Posterior cingulate gyrus (tissue), 11 donors: ENCODE data around the gene BAAT.

Source experiments
- DNase-seq, 10 donors: peaks; one replicate each; pipeline versions ENCODE4 v3.0.0 to v3.0.0-alpha.2; 2020 to 2021; ENCODE audit warnings: mixed read lengths in 3 of 10
- intact Hi-C: fragments of 100-400 bp; cut with DNase I; formaldehyde crosslinking; loops from one replicate; pipeline ENCODE4 v1.15.1; 2023

BAAT gene

DNA sequence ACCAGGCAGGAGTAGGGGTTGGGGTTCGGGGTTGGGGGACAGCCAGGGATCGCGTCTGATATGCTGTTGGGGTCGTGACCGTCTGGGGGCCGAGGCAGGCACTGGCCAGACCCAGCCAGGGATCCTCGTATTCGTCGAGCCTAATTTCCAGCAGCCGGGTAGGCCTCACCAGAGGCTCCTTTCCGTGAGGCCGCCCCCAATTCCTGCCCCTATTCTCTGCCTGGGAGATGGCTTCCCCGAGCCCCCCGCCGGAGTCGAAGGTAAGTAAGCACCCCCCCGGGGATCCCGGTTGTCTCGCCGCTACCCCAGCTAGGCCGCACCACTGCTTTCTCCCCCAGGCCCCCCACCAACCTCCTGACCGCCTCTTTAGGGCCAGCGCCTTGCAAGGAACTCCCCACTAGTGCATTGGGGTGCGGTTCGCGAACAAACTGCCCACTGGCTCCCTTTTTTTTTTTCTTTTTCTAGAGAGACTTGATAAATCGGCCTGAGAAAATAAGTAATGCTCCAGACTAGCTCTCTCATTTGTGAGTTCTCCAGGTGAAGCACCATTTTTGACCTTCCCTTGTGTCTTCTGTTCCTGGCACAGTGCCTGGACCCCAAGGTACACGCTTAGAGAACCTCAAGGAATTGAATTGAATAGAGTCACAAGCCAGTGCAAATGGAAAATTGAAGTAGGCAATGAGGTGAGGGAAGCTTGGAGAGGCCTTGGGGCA lies 14.3 kb upstream of the BAAT start:
- intact Hi-C loops: loop anchor here (5.0 kb wide), 1 partner anchor 133 kb away; the partner anchor contains the start of gene RNF20
- DNase-seq: peak in 4 of 10 donors; percentile 9 to 85 (median 68)

DNA sequence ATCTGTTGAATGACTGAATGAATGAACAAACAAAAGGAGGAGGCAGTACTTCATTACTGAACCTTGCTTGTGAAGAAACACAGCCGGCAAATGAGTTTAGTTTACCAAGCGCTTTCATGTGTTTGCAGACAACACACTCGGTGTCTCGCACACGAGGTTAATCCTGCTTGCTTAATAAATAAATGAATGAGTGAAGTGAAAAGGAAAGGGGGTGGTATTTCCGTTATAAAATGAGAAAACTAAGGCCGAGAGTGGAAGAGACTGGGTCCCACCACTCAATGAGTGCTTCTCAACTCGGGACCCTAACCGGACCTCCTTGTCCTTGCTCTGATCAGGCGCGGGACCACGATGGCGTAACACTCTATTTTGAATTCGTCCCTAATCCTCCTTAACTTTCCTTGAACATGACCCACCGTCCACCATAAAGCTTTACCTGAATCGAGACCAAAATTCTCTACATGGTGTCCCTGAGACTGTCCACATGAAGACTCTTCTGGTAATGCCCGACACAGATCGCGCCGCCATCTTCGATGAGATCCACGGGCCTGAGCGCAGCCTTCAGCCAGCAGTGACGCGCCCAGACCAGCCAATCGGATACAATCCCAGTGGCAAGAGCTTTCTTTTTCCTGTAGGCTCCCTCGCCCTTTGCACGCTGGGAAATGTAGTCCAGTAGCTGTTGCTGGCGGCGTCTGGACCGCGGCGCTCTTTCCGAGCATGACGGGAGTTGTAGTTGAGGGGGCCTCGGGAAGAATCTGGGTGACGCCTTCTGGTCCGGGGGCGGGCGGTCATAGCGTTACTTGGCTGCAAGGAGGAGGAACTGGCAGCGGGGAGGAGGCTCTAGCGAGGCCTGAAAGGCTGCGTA lies 13.5 kb upstream of the BAAT start, which contains the start of the genes MRPL50 and ZNF189:
Gene MRPL50, minus strand, starts transcription at position 551 of the 862 bp plus-strand sequence. Its CDS starts 26 bp downstream, at position 525.
Gene ZNF189, plus strand, starts transcription at position 784 of the 862 bp plus-strand sequence. CDS start 306 bp downstream, outside the sequence.
- peak; percentile 98 to 100 (median 99) for DNase-seq
- intact Hi-C loops: loop anchor here (5.0 kb wide), 1 partner anchor 134 kb away; the partner anchor contains the start of gene RNF20

DNA sequence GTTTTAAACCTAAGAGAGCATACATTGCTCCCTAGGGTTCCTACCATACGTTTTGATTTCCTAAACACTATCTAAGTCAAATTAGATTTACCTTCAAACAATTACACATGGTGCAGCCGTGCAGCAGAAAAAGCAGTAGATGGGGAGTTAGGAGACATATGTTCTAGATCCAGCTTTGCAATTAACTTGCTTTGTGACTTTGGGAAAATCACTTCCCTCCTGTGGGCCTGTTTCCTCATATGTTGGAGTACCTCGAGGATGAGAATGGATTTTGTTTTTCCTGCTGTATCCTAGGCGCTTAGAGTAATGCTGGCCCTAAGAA lies 12.9 kb upstream of the BAAT start:
- intact Hi-C loops: loop anchor here (5.0 kb wide), 1 partner anchor 135 kb away; the partner anchor contains the start of gene RNF20
- no peak for DNase-seq

DNA sequence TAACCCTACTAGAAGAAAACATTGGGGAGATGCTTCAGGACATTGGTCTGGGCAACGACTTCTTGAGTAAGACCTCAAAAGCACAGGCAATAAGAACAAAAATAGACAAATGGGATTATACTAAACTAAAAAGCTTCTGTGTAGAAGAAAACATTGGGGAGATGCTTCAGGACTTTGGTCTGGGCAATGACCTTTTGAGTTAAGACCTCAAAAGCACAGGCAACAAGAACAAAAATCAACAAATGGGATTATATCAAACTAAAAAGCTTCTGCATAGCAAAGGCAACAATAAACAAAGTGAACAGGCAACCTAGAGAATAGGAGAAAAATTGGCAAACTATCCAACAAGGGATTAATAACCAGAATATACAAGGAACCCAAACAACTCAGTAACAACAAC lies 9.9 kb upstream of the BAAT start:
- no peak for DNase-seq
- intact Hi-C loops: loop anchor here (5.0 kb wide), 1 partner anchor 138 kb away; the partner anchor contains the start of gene RNF20

DNA sequence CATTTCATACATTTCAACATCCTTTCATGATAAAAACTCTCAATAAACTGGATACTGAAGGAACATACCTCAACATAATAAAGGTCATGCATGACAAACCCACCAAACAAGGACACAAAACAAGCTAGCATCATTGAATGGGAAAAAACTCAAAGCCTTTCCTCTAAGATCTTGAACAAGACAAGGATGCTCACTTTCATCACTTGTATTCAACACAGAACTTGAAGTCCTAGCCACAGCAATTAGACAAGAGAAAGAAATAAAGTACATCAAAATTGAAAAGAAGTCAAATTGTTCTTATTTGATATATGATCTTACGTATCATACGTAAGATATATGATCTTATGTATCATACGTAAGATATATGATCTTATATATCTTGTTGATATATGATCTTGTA lies 8.3 kb upstream of the BAAT start:
- DNase-seq: no peak
- intact Hi-C loops: no loop called here

DNA sequence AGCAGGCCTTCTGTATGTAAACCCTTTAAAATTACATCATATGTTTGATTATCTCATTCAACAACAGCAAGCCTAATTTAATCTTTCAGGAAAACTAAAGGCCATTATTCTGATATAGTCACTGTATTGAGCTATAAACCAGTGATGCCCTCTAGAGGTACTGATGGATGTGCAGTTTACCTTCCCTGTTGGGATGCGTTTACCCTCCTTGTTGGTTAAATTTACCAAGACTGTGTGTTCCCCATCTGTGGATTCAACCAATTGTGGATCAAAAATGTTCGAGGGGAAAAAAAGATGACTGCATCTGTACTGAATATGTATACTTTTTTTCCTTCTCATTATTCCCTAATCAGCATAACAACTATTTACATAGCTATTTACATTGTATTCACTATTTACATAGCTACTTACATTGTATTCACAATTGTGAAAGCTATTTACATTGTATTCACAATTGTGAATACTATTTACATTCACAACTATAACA lies 3.7 kb upstream of the BAAT start:
- intact Hi-C loops: loop anchor here (5.0 kb wide), 2 partner anchors 676 to 786 kb away; no protein-coding TSS in a partner anchor
- DNase-seq: no peak

DNA sequence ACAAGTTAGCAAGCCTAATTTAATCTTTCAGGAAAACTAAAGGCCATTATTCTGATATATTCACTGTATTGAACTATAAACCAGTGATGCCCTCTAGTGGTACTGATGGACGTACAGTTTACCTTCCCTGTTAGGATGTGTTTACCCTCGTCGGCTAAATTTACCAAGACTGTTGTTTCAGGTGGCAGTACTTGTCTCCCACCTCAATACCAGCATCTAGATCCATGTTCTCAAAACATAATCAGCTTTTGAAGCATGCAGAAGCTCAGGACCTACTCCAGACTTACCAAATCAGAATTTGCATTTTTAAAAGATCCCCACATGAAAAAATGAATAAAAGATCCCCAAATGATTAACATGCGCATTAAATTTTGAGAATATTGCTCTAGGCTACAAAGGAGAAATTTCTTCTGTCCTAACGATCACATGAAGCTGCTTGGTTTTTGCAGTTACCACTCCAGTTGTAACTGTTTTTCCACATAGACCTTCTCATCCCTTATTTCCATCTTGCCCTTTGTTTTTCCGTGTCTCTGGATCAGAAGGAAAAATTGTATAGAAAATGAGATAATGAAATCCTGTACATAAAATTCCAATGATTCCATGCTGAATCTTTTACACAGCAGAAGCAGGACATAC lies 3.2 kb upstream of the BAAT start:
- no peak for DNase-seq
- intact Hi-C loops: loop anchor here (5.0 kb wide), 2 partner anchors 676 to 786 kb away; no protein-coding TSS in a partner anchor

GRCh38 chr9:101383361-101383760 lies 1.4 kb downstream of the BAAT start:
- no peak for DNase-seq
- intact Hi-C loops: no loop called here

- intact Hi-C loops: no loop called here
- DNase-seq: no peak
These were observed 2.9 kb downstream of the BAAT start for GRCh38 chr9:101381833-101382342.

DNA sequence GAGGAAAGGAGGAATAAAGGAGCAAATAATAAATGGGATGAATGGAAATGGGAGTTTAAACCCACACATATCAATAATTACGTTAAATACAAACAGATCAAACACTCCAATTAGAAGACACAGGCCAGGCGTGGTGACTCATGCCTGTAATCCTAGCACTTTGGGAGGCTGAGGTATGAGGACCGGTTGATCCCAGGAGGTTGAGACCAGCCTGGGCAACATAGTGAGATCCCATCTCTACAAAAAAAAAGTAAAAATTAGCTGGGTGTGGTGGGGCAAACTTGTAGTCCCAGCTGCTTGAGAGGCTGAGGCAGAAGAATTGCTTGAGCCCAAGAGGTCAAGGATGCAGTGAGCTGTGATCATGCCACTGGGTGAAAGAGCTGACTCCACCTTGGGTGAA lies 3.7 kb downstream of the BAAT start:
- intact Hi-C loops: no loop called here
- no peak for DNase-seq

- intact Hi-C loops: no loop called here
- DNase-seq: no peak
These were observed 4.5 kb downstream of the BAAT start for GRCh38 chr9:101380295-101380694.

DNA sequence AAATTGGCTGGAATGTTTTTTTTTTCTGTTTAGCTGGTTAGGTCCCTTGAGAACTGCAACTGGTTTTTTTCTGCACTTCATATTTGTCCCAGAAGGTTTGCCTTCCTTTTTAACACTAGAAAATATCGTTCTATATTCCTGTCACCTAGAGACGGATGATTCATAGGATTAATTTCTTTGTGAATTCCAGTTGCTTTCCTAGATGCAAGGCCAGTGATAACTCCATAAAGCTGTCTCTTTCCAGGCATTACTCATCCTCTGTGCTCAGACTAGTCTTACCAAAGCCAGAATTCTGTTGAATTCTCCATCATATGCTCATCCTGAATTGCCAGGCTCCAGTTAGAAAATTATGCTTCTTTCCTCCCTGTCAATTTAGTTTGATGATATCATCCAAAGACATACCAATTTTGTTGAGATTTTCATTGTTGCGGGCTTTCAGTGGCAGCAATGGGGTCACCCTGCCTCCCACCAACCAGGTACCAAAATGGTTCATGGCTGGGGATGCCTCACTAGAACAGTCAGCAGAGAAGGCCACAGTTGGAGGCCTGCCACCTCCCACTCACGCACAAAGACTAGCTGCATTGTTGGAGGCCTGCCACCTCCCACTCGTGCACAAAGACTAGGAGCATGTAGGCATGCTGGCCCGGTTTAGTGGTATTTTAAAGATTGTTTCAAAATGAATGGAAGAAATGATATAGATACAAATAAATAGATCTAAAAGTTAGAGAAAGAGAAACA lies 8.5 kb downstream of the BAAT start:
- intact Hi-C loops: no loop called here
- peak in 9 of 10 donors; percentile 16 to 95 (median 83) for DNase-seq

- DNase-seq: peak in 8 of 10 donors; percentile 34 to 90 (median 45)
- intact Hi-C loops: no loop called here
These were observed 9.3 kb downstream of the BAAT start for GRCh38 chr9:101375546-101375945.

DNA sequence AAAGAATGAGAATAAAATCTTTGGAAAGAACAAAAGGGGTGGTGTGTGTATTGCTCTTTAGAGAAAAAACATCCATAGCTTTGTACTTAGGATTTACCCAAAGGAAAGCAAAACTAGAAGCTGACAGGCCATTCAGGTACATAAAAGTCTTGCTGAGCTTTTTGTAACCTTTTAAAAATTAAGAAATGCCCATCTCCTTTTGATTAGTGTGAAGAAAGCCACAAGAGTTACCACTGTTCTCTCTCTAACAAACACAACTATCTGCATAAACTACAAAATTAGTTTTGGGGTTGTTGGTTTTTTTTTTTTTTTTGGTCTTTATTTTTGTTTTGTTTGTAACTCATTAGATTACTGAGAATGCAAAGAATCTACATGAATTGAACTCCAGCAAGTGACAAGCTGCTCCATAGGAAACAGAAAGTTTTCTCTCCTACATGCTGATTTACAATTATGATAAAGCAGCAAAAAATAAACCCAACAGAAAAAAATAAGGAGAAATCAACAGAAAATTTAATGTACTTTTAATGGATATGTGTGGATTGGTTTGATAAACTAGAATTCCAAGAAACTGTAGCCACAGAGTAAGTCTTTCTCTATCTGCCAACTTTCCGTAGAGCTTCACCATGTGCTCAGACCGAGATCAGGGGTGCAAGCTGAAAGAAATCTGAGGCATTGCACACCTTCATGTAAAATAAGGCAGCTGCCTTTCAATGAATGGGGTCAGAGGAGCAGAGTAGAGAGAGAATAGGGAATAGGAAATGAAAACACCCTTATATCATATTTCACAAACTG lies 12.3 kb downstream of the BAAT start:
- DNase-seq: no peak
- intact Hi-C loops: no loop called here

- no peak for DNase-seq
- intact Hi-C loops: no loop called here
These were observed 13.0 kb downstream of the BAAT start for GRCh38 chr9:101371813-101372212.

DNA sequence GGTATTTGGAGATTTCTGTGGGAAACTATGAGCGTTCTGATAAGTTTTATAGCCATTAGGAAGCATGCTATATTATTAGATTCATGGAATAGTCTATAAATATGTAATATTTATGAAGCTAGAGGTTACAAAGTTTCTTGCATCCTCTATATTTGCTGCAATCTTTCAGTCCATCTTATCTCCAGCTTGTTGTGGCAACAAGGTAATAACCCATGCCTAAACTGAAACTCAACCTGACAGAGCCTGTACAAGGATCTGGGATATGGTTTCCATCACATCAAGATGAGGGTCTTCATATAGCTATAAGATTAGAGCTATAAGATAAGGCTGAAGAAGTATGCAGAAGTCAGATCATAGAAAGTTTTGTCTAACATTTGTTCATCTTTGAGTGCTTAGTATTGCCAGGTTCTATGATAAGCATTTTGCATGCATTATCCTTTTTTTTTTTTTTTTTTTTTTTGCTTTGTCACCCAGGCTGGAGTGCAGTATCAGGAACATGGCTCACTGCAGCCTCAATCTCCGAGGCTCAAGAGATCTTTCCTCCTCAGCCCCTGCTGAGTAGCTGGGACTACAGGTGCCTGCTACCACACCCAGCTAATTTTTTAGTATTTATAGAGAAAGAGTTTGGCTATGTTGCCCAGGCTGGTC lies 14.8 kb downstream of the BAAT start:
- no peak for DNase-seq
- intact Hi-C loops: no loop called here

- intact Hi-C loops: no loop called here
- DNase-seq: no peak
These were observed 15.5 kb downstream of the BAAT start for GRCh38 chr9:101369286-101369685.

GRCh38 chr9:101367323-101367722 lies 17.5 kb downstream of the BAAT start:
- DNase-seq: no peak
- intact Hi-C loops: no loop called here
